PC-9 (cell line): ENCODE measurements around the gene RNASE11.

Experiments used
- CTCF ChIP-seq: fragments of 200-600 bp; sonication (generic); conservative IDR thresholded peaks from 2 replicates; pipeline ENCODE4 v1.6.1; 2017; ENCODE audit warnings: mixed run types, antibody characterized with exemption, mild to moderate bottlenecking, moderate library complexity
- EZH2 ChIP-seq: fragments of 200-600 bp; sonication (generic); IDR thresholded peaks from 2 replicates; pipeline ENCODE4 v1.8.0; 2017; ENCODE audit warnings: antibody characterized with exemption, low read depth

GRCh38 chr14:20587489-20588154 lies at the start of gene RNASE11:
- TF ChIP-seq CTCF: no peak
- TF ChIP-seq EZH2: no peak
